ENCODE data around the gene YBEY.

The YBEY gene

GRCh38 chr21:46248422-46248782 lies 37.7 kb upstream of the YBEY start:
- no CpG with 5 or more reads among the region's 1 CpG for WGBS (ENCODE audit: insufficient coverage, insufficient read length)
- H3K27me3 ChIP-seq (ENCODE audit: control insufficient read depth, insufficient read depth, low read length) = no peaks in the 10 kb centered on the region
- H3K36me3 ChIP-seq (ENCODE audit: control insufficient read depth, insufficient read depth, low read length) = peaks cover 31% of the 10 kb centered on the region

GRCh38 chr21:46248827-46249226 lies 37.3 kb upstream of the YBEY start:
- no peak for DNase-seq (ENCODE audit: low read depth, low spot score)
- Histone ChIP-seq H3K27me3 (ENCODE audit: control insufficient read depth, insufficient read depth, low read length) (no peaks in the 10 kb centered on the region), H3K9me3 (ENCODE audit: control insufficient read depth, insufficient read depth, low read length) (no peaks in the 10 kb centered on the region), H3K4me1 (ENCODE audit: control insufficient read depth, insufficient read depth, low read length) (no peaks in the 10 kb centered on the region), H3K27ac (ENCODE audit: low read length) (no peak overlapping the region), H3K36me3 (ENCODE audit: control insufficient read depth, insufficient read depth, low read length) (peaks cover 32% of the 10 kb centered on the region), H3K4me3 (ENCODE audit: low read length) (no peak overlapping the region)
- WGBS (ENCODE audit: insufficient coverage, insufficient read length) = no CpG with 5 or more reads among the region's 2 CpGs

More at GRCh38 chr21:46248422-46248782, 37.7 kb upstream of the YBEY start:
- Histone ChIP-seq H3K4me1 (ENCODE audit: control insufficient read depth, insufficient read depth, low read length) (no peaks in the 10 kb centered on the region), H3K4me3 (ENCODE audit: low read length) (no peak overlapping the region), H3K9me3 (ENCODE audit: control insufficient read depth, insufficient read depth, low read length) (no peaks in the 10 kb centered on the region), H3K27ac (ENCODE audit: low read length) (no peak overlapping the region)
- no peak for DNase-seq (ENCODE audit: low read depth, low spot score)

- H3K9me3 ChIP-seq (ENCODE audit: control insufficient read depth, insufficient read depth, low read length) = no peaks in the 10 kb centered on the region
- no peak overlapping the region for H3K27ac ChIP-seq (ENCODE audit: low read length)
- no peaks in the 10 kb centered on the region for H3K27me3 ChIP-seq (ENCODE audit: control insufficient read depth, insufficient read depth, low read length)
- DNase-seq (ENCODE audit: low read depth, low spot score) = no peak
- H3K4me1 ChIP-seq (ENCODE audit: control insufficient read depth, insufficient read depth, low read length) = no peaks in the 10 kb centered on the region
- peaks cover 28% of the 10 kb centered on the region for H3K36me3 ChIP-seq (ENCODE audit: control insufficient read depth, insufficient read depth, low read length)
- H3K4me3 ChIP-seq (ENCODE audit: low read length) = no peak overlapping the region
- whole genome bisulfite sequencing (ENCODE audit: insufficient coverage, insufficient read length) = no CpG with 5 or more reads among the region's 6 CpGs
Observed at GRCh38 chr21:46250146-46250725, 35.9 kb upstream of the YBEY start.

- H3K9me3 ChIP-seq (ENCODE audit: control insufficient read depth, insufficient read depth, low read length) = no peaks in the 10 kb centered on the region
- H3K27me3 ChIP-seq (ENCODE audit: control insufficient read depth, insufficient read depth, low read length) = no peaks in the 10 kb centered on the region
- no CpG with 5 or more reads among the region's 4 CpGs for WGBS (ENCODE audit: insufficient coverage, insufficient read length)
- H3K36me3 ChIP-seq (ENCODE audit: control insufficient read depth, insufficient read depth, low read length) = peaks cover 38% of the 10 kb centered on the region
- no peak overlapping the region for H3K27ac ChIP-seq (ENCODE audit: low read length)
- no peak for DNase-seq (ENCODE audit: low read depth, low spot score)
- H3K4me1 ChIP-seq (ENCODE audit: control insufficient read depth, insufficient read depth, low read length) = no peaks in the 10 kb centered on the region
- H3K4me3 ChIP-seq (ENCODE audit: low read length) = no peak overlapping the region
Observed at GRCh38 chr21:46252840-46253239, 33.3 kb upstream of the YBEY start.

- H3K27ac ChIP-seq (ENCODE audit: low read length) = no peak overlapping the region
- WGBS (ENCODE audit: insufficient coverage, insufficient read length) = no CpG with 5 or more reads among the region's 8 CpGs
- peaks cover 40% of the 10 kb centered on the region for H3K36me3 ChIP-seq (ENCODE audit: control insufficient read depth, insufficient read depth, low read length)
Observed at GRCh38 chr21:46253610-46254124, 32.5 kb upstream of the YBEY start.

GRCh38 chr21:46254208-46254975 lies 31.8 kb upstream of the YBEY start:
- Histone ChIP-seq H3K36me3 (ENCODE audit: control insufficient read depth, insufficient read depth, low read length) (peaks cover 42% of the 10 kb centered on the region), H3K4me3 (ENCODE audit: low read length) (no peak overlapping the region)
- no CpG with 5 or more reads among the region's 12 CpGs for WGBS (ENCODE audit: insufficient coverage, insufficient read length)

More at GRCh38 chr21:46253610-46254124, 32.5 kb upstream of the YBEY start:
- Histone ChIP-seq H3K4me1 (ENCODE audit: control insufficient read depth, insufficient read depth, low read length) (no peaks in the 10 kb centered on the region), H3K9me3 (ENCODE audit: control insufficient read depth, insufficient read depth, low read length) (no peaks in the 10 kb centered on the region), H3K4me3 (ENCODE audit: low read length) (no peak overlapping the region), H3K27me3 (ENCODE audit: control insufficient read depth, insufficient read depth, low read length) (no peaks in the 10 kb centered on the region)
- DNase-seq (ENCODE audit: low read depth, low spot score) = no peak

GRCh38 chr21:46255166-46255565 lies 31.0 kb upstream of the YBEY start:
- Histone ChIP-seq H3K27me3 (ENCODE audit: control insufficient read depth, insufficient read depth, low read length) (no peaks in the 10 kb centered on the region), H3K4me3 (ENCODE audit: low read length) (no peak overlapping the region), H3K27ac (ENCODE audit: low read length) (no peak overlapping the region), H3K4me1 (ENCODE audit: control insufficient read depth, insufficient read depth, low read length) (no peaks in the 10 kb centered on the region), H3K36me3 (ENCODE audit: control insufficient read depth, insufficient read depth, low read length) (peaks cover 37% of the 10 kb centered on the region), H3K9me3 (ENCODE audit: control insufficient read depth, insufficient read depth, low read length) (no peaks in the 10 kb centered on the region)
- WGBS (ENCODE audit: insufficient coverage, insufficient read length) = no CpG with 5 or more reads among the region's 11 CpGs
- DNase-seq (ENCODE audit: low read depth, low spot score) = no peak

More at GRCh38 chr21:46254208-46254975, 31.8 kb upstream of the YBEY start:
- no peaks in the 10 kb centered on the region for H3K4me1 ChIP-seq (ENCODE audit: control insufficient read depth, insufficient read depth, low read length)
- H3K9me3 ChIP-seq (ENCODE audit: control insufficient read depth, insufficient read depth, low read length) = no peaks in the 10 kb centered on the region
- DNase-seq (ENCODE audit: low read depth, low spot score) = no peak
- H3K27ac ChIP-seq (ENCODE audit: low read length) = no peak overlapping the region
- no peaks in the 10 kb centered on the region for H3K27me3 ChIP-seq (ENCODE audit: control insufficient read depth, insufficient read depth, low read length)

- Histone ChIP-seq H3K36me3 (ENCODE audit: control insufficient read depth, insufficient read depth, low read length) (peaks cover 37% of the 10 kb centered on the region), H3K27ac (ENCODE audit: low read length) (no peak overlapping the region)
- WGBS (ENCODE audit: insufficient coverage, insufficient read length) = no CpG with 5 or more reads among the region's 6 CpGs
Observed at GRCh38 chr21:46255758-46256337, 30.3 kb upstream of the YBEY start.

GRCh38 chr21:46256501-46256994 lies 29.6 kb upstream of the YBEY start:
- Histone ChIP-seq H3K27ac (ENCODE audit: low read length) (no peak overlapping the region), H3K4me1 (ENCODE audit: control insufficient read depth, insufficient read depth, low read length) (no peaks in the 10 kb centered on the region), H3K9me3 (ENCODE audit: control insufficient read depth, insufficient read depth, low read length) (no peaks in the 10 kb centered on the region), H3K36me3 (ENCODE audit: control insufficient read depth, insufficient read depth, low read length) (peaks cover 42% of the 10 kb centered on the region), H3K4me3 (ENCODE audit: low read length) (no peak overlapping the region), H3K27me3 (ENCODE audit: control insufficient read depth, insufficient read depth, low read length) (no peaks in the 10 kb centered on the region)
- no CpG with 5 or more reads among the region's 18 CpGs for WGBS (ENCODE audit: insufficient coverage, insufficient read length)
- DNase-seq (ENCODE audit: low read depth, low spot score) = no peak

More at GRCh38 chr21:46255758-46256337, 30.3 kb upstream of the YBEY start:
- Histone ChIP-seq H3K9me3 (ENCODE audit: control insufficient read depth, insufficient read depth, low read length) (no peaks in the 10 kb centered on the region), H3K27me3 (ENCODE audit: control insufficient read depth, insufficient read depth, low read length) (no peaks in the 10 kb centered on the region), H3K4me1 (ENCODE audit: control insufficient read depth, insufficient read depth, low read length) (no peaks in the 10 kb centered on the region), H3K4me3 (ENCODE audit: low read length) (no peak overlapping the region)
- DNase-seq (ENCODE audit: low read depth, low spot score) = no peak

- H3K27ac ChIP-seq (ENCODE audit: low read length) = no peak overlapping the region
- H3K36me3 ChIP-seq (ENCODE audit: control insufficient read depth, insufficient read depth, low read length) = peaks cover 30% of the 10 kb centered on the region
- no peaks in the 10 kb centered on the region for H3K9me3 ChIP-seq (ENCODE audit: control insufficient read depth, insufficient read depth, low read length)
- WGBS (ENCODE audit: insufficient coverage, insufficient read length) = no CpG with 5 or more reads among the region's 22 CpGs
- no peaks in the 10 kb centered on the region for H3K27me3 ChIP-seq (ENCODE audit: control insufficient read depth, insufficient read depth, low read length)
- no peak for DNase-seq (ENCODE audit: low read depth, low spot score)
- no peaks in the 10 kb centered on the region for H3K4me1 ChIP-seq (ENCODE audit: control insufficient read depth, insufficient read depth, low read length)
- no peak overlapping the region for H3K4me3 ChIP-seq (ENCODE audit: low read length)
Observed at GRCh38 chr21:46264046-46264689, 22.0 kb upstream of the YBEY start.

Data from iPS DF 6.9 (cell line).